ENCODE results near the gene IKZF2. TPM values are rescaled to one million over a fixed set of nuclear protein-coding genes. Genes with fewer than 3 reads are reported as not detected.

IKZF2 gene
- total RNA-seq, 4 donors from 2014 or later = 37.4 to 69.3 (median 42.7) TPM

DNA sequence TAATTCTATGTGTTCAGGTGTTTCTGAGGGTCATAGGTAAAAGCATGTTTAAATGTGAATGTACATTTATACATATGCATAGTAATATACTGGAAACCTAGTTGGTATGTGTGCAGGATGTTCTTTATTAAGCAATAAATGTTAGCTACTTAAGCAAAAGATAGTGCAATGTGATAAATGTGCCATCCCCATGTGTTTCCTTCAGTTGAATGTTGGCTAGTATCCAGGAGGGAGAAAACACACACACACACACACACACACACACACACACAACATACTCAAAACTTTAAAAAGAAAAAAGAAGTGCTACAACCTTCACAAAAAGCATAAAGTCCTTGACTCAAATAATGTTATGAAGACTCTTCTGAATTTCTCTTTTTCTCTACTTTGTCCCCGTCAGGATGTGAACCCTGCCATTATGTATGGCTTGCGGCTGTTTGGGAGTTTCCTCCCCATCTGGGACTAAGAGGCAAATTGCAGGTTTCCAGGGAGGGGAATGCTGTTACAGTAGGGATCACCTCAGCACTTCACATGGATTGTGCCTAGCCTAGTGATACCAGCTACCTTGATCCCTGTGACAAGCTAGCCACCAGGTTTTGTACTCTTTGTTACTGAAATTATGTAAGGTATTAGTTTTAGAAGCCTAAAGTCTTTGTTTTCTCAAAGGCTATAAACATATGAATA is 82.6 kb downstream of the IKZF2 start:
- DNase-seq (ENCODE audit: low spot score in 2 of 2) = no peak
- TF ChIP-seq, protein P1, sequence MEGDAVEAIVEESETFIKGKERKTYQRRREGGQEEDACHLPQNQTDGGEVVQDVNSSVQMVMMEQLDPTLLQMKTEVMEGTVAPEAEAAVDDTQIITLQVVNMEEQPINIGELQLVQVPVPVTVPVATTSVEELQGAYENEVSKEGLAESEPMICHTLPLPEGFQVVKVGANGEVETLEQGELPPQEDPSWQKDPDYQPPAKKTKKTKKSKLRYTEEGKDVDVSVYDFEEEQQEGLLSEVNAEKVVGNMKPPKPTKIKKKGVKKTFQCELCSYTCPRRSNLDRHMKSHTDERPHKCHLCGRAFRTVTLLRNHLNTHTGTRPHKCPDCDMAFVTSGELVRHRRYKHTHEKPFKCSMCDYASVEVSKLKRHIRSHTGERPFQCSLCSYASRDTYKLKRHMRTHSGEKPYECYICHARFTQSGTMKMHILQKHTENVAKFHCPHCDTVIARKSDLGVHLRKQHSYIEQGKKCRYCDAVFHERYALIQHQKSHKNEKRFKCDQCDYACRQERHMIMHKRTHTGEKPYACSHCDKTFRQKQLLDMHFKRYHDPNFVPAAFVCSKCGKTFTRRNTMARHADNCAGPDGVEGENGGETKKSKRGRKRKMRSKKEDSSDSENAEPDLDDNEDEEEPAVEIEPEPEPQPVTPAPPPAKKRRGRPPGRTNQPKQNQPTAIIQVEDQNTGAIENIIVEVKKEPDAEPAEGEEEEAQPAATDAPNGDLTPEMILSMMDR (IDR thresholded peaks at IDR 0.05) = no peak
- WGBS, 2 donors = 50 to 71% methylated on average over 2 of the region's 2 CpGs
- no peak overlapping the region for H3K4me3 ChIP-seq (ENCODE audit: low read depth, poor library complexity, severe bottlenecking)
- intact Hi-C loops (cut with DNase I; ENCODE audit: low total_unique reads) = no loop called here

DNA sequence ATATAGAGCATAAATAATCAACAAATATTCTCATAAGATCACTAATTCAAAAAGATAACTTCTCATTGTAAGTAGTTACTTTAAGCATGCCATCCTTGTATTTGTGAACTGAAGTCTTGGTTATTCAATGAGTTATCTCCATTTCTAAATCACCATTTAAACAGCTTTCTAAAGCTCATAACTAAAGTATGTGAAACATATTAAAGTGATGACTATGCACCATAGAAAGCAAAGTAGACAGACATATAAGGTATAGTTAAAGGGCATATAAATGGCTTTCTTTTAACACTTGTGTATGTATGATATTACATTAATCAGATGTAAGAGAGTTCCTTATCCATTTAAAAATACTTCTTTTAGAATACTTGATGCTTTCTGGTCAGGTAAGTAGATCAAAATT is 83.5 kb downstream of the IKZF2 start:
- intact Hi-C loops (cut with DNase I; ENCODE audit: low total_unique reads) = no loop called here
- TF ChIP-seq, protein P1 (IDR thresholded peaks at IDR 0.05) = no peak
- TF ChIP-seq POLR2A (IDR thresholded peaks at IDR 0.05) = no peak
- DNase-seq (ENCODE audit: low spot score in 2 of 2) = no peak
- no peak overlapping the region for H3K4me3 ChIP-seq (ENCODE audit: low read depth, poor library complexity, severe bottlenecking)

GRCh38 chr2:213066443-213066743 is 85.0 kb downstream of the IKZF2 start:
- WGBS, 2 donors = 24 to 33% methylated on average over 1 of the region's 1 CpG
- no peak for TF ChIP-seq POLR2A (IDR thresholded peaks at IDR 0.05)
- TF ChIP-seq, protein P1 (IDR thresholded peaks at IDR 0.05) = no peak
- no peak overlapping the region for H3K4me3 ChIP-seq (ENCODE audit: low read depth, poor library complexity, severe bottlenecking)
- DNase-seq (ENCODE audit: low spot score in 2 of 2) = no peak
- intact Hi-C loops (cut with DNase I; ENCODE audit: low total_unique reads) = no loop called here

DNA sequence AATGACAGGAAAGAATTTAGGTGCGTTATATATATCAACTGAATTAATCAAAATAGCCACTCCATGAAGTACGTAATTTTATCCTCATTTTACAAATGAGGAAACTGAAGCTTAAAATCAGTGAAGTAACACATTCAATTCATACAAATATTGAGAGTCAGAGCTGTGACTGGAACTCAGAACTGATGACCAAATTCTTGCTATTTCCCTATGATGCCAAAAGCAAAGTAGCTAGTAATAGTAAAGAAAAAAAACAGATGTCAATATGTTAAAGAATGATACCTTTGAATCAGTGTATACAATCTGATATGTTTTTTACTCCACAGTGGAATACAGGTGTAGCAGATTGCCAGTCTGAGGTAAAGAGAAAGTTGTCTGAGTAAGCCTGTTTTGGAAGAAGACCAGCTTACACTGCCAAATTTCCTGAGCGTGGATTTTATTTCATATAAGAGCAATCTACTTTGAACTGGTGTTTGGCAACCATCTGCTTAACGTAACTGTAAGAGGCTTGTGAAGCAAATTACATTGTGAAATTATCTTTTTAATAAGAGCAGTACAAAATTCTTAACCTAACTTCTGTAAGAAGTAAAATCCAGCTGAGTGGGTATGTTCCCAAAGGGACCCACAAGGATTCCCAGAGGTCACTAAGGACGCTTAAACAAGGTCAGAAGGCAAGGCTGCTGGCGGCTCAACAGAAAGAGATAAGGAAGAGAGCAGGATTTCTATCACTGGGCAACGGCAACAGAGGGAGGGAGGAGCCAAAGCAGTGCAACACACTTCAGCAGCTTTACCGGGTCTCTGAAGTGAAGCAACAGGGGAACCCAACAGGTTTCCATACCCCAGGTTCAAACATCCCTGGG is 85.6 kb downstream of the IKZF2 start:
- TF ChIP-seq, protein P1 (IDR thresholded peaks at IDR 0.05) = no peak
- intact Hi-C loops (cut with DNase I; ENCODE audit: low total_unique reads) = no loop called here
- no peak for DNase-seq (ENCODE audit: low spot score in 2 of 2)
- WGBS, 2 donors = 23 to 30% methylated on average over 8 of the region's 8 CpGs
- no peak overlapping the region for H3K4me3 ChIP-seq (ENCODE audit: low read depth, poor library complexity, severe bottlenecking)

DNA sequence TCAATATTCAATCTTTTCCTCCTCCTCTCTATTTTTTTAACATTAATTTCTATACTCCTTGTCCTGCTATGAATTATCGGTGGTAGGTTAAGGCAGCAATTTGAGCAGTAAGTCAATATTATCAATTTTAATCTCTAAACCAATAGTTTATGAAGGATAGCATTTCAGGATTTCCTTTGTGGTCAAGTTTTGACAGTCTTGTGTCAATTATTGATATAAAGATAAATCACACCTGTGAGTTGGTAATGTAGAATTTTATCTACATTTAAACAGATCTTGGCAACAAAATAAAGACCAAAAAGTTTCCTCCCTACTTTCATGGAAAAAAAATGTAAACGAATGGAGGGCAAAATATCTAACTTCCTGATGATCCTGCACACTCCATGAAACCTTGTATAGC is 87.3 kb downstream of the IKZF2 start:
- WGBS, 2 donors = 73 to 79% methylated on average over 2 of the region's 2 CpGs
- no peak overlapping the region for H3K4me3 ChIP-seq (ENCODE audit: low read depth, poor library complexity, severe bottlenecking)
- intact Hi-C loops (cut with DNase I; ENCODE audit: low total_unique reads) = no loop called here
- TF ChIP-seq POLR2A (IDR thresholded peaks at IDR 0.05) = no peak
- TF ChIP-seq, protein P1 (IDR thresholded peaks at IDR 0.05) = no peak
- DNase-seq (ENCODE audit: low spot score in 2 of 2) = no peak
